Muscle of leg (tissue), 9 donors: ENCODE data around the gene POLR1H. TPM values are rescaled to one million over a fixed set of nuclear protein-coding genes. Genes with fewer than 3 reads are reported as not detected.

Experiments used
- polyA plus RNA-seq, 8 donors: library from polyadenylated mRNA; unstranded; fragments of 120-200 nt; gene quantifications; one replicate each; pipeline versions ENCODE4 v1.2.1 to v1.2.3, GENCODE V29; 2013; ENCODE audit warnings: inconsistent platforms in 1 of 8, low replicate concordance in 1 of 8; ENCODE audit not compliant: insufficient read length in 8 of 8, insufficient read depth in 1 of 8
- total RNA-seq: library from RNA; stranded (reverse); fragments of 120-200 nt; gene quantifications from one replicate; pipeline ENCODE4 v1.2.4, GENCODE V29; 2013

Gene POLR1H
- total and polyA plus RNA-seq, 9 donors: 19.7 to 38.3 (median 26.1) TPM

Other genes starting within 250 kb of the POLR1H start
- gene HLA-G, start 233.4 kb upstream of the POLR1H start, total RNA-seq: not detected
- gene HLA-G, start 233.4 kb upstream of the POLR1H start, polyA plus RNA-seq: 1 to 10 TPM in 7 of 8 donors, under 1 TPM in 1; 0.41 to 8.1 (median 4.3) TPM
- 104 TPM for gene HLA-A, start 118.7 kb upstream of the POLR1H start, total RNA-seq
- 100 to 1,000 TPM in 5 of 8 donors, 10 to 100 TPM in 3; 55.7 to 138 (median 111) TPM for gene HLA-A, start 118.7 kb upstream of the POLR1H start, polyA plus RNA-seq
- 17.9 TPM for gene PPP1R11, start 5.9 kb downstream of the POLR1H start, total RNA-seq
- 10 to 100 TPM; 27.7 to 35.6 (median 33.0) TPM for gene PPP1R11, start 5.9 kb downstream of the POLR1H start, polyA plus RNA-seq
- not detected for gene RNF39, start 14.5 kb downstream of the POLR1H start, total RNA-seq
- 1 to 10 TPM in 1 of 8 donors, under 1 TPM in 7; 0.46 to 1.1 (median 0.67) TPM for gene RNF39, start 14.5 kb downstream of the POLR1H start, polyA plus RNA-seq
- gene TRIM31, start 51.8 kb downstream of the POLR1H start, total RNA-seq: not detected
- gene TRIM31, start 51.8 kb downstream of the POLR1H start, polyA plus RNA-seq: under 1 TPM in 3 of 8 donors, not detected in 5; 0.06 to 0.44 (median 0.12) TPM
- not detected for gene TRIM40, start 74.9 kb downstream of the POLR1H start, total RNA-seq
- under 1 TPM in 1 of 8 donors, not detected in 7; 0.56 TPM for gene TRIM40, start 74.9 kb downstream of the POLR1H start, polyA plus RNA-seq
- 0.18 TPM for gene TRIM10, start 99.9 kb downstream of the POLR1H start, total RNA-seq
- under 1 TPM; 0.17 to 0.83 (median 0.66) TPM for gene TRIM10, start 99.9 kb downstream of the POLR1H start, polyA plus RNA-seq
- not detected for gene TRIM15, start 102.3 kb downstream of the POLR1H start, total RNA-seq
- gene TRIM15, start 102.3 kb downstream of the POLR1H start, polyA plus RNA-seq: 1 to 10 TPM in 1 of 8 donors, under 1 TPM in 1, not detected in 6; 0.64 to 3.6 TPM
- gene TRIM26, start 152.1 kb downstream of the POLR1H start, total RNA-seq: 10.1 TPM
- 10 to 100 TPM; 12.8 to 19.1 (median 15.7) TPM for gene TRIM26, start 152.1 kb downstream of the POLR1H start, polyA plus RNA-seq